Measurements from ENCODE around the gene NOX1.

GRCh38 chrX:100905620-100906019, 31.5 kb upstream of the NOX1 start:
- TF ChIP-seq POLR2A (IDR thresholded peaks at IDR 0.05; ENCODE audit: low read depth, low read length) (no peak), POLR2AphosphoS5 (IDR thresholded peaks at IDR 0.05; ENCODE audit: low read depth, low read length) (no peak)
